Measurements from ENCODE around the gene CBFB.

DNA sequence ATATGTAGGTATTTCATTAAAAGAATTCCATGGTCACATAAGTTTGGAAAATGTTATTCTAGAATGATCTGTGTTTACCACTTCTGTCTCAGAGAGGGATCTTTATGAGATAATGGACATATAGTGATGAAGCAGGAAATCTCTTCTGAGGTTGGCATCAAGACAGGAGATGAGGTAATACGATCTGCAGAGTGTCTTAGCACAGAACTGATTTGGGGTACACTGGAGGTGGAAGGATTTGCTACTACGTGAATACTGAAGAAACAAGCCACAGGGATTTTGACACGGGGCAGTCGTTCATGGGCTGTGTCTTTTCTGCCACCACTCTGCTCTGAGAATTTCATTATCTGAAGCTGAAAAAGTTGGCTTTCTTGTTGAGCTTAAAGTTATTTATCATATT is 5.5 kb downstream of the CBFB start:
- TF ChIP-seq, protein P1, sequence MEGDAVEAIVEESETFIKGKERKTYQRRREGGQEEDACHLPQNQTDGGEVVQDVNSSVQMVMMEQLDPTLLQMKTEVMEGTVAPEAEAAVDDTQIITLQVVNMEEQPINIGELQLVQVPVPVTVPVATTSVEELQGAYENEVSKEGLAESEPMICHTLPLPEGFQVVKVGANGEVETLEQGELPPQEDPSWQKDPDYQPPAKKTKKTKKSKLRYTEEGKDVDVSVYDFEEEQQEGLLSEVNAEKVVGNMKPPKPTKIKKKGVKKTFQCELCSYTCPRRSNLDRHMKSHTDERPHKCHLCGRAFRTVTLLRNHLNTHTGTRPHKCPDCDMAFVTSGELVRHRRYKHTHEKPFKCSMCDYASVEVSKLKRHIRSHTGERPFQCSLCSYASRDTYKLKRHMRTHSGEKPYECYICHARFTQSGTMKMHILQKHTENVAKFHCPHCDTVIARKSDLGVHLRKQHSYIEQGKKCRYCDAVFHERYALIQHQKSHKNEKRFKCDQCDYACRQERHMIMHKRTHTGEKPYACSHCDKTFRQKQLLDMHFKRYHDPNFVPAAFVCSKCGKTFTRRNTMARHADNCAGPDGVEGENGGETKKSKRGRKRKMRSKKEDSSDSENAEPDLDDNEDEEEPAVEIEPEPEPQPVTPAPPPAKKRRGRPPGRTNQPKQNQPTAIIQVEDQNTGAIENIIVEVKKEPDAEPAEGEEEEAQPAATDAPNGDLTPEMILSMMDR (IDR thresholded peaks at IDR 0.05): no peak
- TF ChIP-seq EP300 (IDR thresholded peaks at IDR 0.05): no peak

Data from suprapubic skin (tissue), 3 donors.